Gastrocnemius medialis (tissue), 4 donors: Measurements from ENCODE around the gene AFDN. TPM values are rescaled to one million over a fixed set of nuclear protein-coding genes. Genes with fewer than 3 reads are reported as not detected.

ENCODE experiments used
- ATAC-seq, 2 donors: fragments of 150-250 bp; one replicate each; pipeline ENCODE4 v1.9.1; 2016
- DNase-seq, 2 donors: peaks; one replicate each; pipeline ENCODE4 v3.0.0-alpha.2; 2019
- H3K27ac ChIP-seq, 4 donors: fragments of 200-600 bp; sonication (generic); 1 replicate in 1 of 4; 2 replicates in 3 of 4; pipeline ENCODE4 v1.5.1; 2016 to 2018; ENCODE audit warnings: mild to moderate bottlenecking in 2 of 4, moderate library complexity in 1 of 4
- H3K27me3 ChIP-seq, 3 donors: fragments of 200-600 bp; sonication (generic) in 2 of 3; 1 replicate in 1 of 3; 2 replicates in 2 of 3; pipeline versions ENCODE4 v1.5.1 to v1.6.0; 2016 to 2019; ENCODE audit warnings: mild to moderate bottlenecking in 1 of 3, moderate library complexity in 1 of 3
- H3K36me3 ChIP-seq, 2 donors: fragments of 200-600 bp; sonication (generic) in 1 of 2; one replicate each; pipeline ENCODE4 v1.5.1; 2017 to 2018
- H3K4me1 ChIP-seq, 2 donors: fragments of 200-600 bp; sonication (generic) in 1 of 2; one replicate each; pipeline ENCODE4 v1.5.1; 2016 to 2017; ENCODE audit warnings: mild to moderate bottlenecking in 2 of 2
- H3K4me3 ChIP-seq, 4 donors: fragments of 200-600 bp; sonication (generic) in 3 of 4; 1 replicate in 1 of 4; 2 replicates in 3 of 4; pipeline ENCODE4 v1.5.1; 2016 to 2019; ENCODE audit warnings: mild to moderate bottlenecking in 2 of 4
- H3K9me3 ChIP-seq, 3 donors: fragments of 200-600 bp; sonication (generic) in 2 of 3; 1 replicate in 1 of 3; 2 replicates in 2 of 3; pipeline ENCODE4 v1.5.1; 2016 to 2019
- CTCF ChIP-seq, 5 experiments: fragments of 450-650 bp in 3 of 5; fragments of 200-600 bp in 2 of 5; sonication (generic) in 2 of 5; IDR thresholded peaks in 4 of 5; conservative IDR thresholded peaks in 1 of 5; 1 replicate in 4 of 5; 2 replicates in 1 of 5; pipeline ENCODE4 v1.5.1; 2016 to 2019; ENCODE audit warnings: antibody characterized with exemption in 5 of 5, mild to moderate bottlenecking in 3 of 5, moderate library complexity in 3 of 5
- POLR2A ChIP-seq, 2 donors: fragments of 450-650 bp; IDR thresholded peaks; one replicate each; pipeline ENCODE4 v1.6.1; 2017; ENCODE audit warnings: antibody characterized with exemption in 2 of 2, mild to moderate bottlenecking in 2 of 2, moderate library complexity in 2 of 2
- in situ Hi-C, 4 donors: fragments of 200-750 bp; cut with MboI; loops; one replicate each; pipeline versions ENCODE4 v1.15.0 to v1.8.0; 2017; ENCODE audit warnings: low sequenced_read_pairs in 4 of 4
- intact Hi-C: fragments of 100-400 bp; cut with DNase I; formaldehyde crosslinking; loops from one replicate; pipeline ENCODE4 v1.15.1; 2023; ENCODE audit warnings: low total_unique reads
- total RNA-seq, 4 donors: library from RNA; depleted of rRNA; stranded (reverse); fragments of >200 nt; gene quantifications; one replicate each; pipeline versions ENCODE4 v1.1.0 to v1.2.3, GENCODE V29; 2016

AFDN gene
- total RNA-seq, 4 donors from 2014 or later = 22.2 to 66.0 (median 30.0) TPM

- H3K36me3 ChIP-seq = no peaks in the 10 kb centered on the region
- no peak for DNase-seq
- H3K4me1 ChIP-seq = no peaks in the 10 kb centered on the region
- ATAC-seq = no peak
- no peak overlapping the region for H3K27ac ChIP-seq
- in situ Hi-C loops (no loop called here), intact Hi-C loops (no loop called here)
- peaks cover 0 to 10% (median 0%) of the 10 kb centered on the region in 3 donors for H3K9me3 ChIP-seq
- H3K4me3 ChIP-seq = no peak overlapping the region
- peaks cover 0 to 2% (median 0%) of the 10 kb centered on the region in 3 donors for H3K27me3 ChIP-seq
- TF ChIP-seq POLR2A (IDR thresholded peaks at IDR 0.05) (no peak), CTCF (IDR thresholded peaks at IDR 0.05 in 4 of 5, conservative IDR thresholded peaks at IDR 0.05 in 1 of 5) (no peak)
Measured at GRCh38 chr6:168013250-168013915, 186.7 kb downstream of the AFDN start.

- no peaks in the 10 kb centered on the region for H3K36me3 ChIP-seq
- in situ Hi-C loops (no loop called here), intact Hi-C loops (no loop called here)
- TF ChIP-seq POLR2A (IDR thresholded peaks at IDR 0.05) (no peak), CTCF (IDR thresholded peaks at IDR 0.05 in 4 of 5, conservative IDR thresholded peaks at IDR 0.05 in 1 of 5) (no peak)
- H3K27me3 ChIP-seq = peaks cover 0 to 2% (median 0%) of the 10 kb centered on the region in 3 donors
- H3K9me3 ChIP-seq = peaks cover 0 to 10% (median 0%) of the 10 kb centered on the region in 3 donors
- H3K4me3 ChIP-seq = no peak overlapping the region
- H3K4me1 ChIP-seq = no peaks in the 10 kb centered on the region
- H3K27ac ChIP-seq = peak overlapping the region in 1 of 4 donors; percentile 14
- no peak for ATAC-seq
- no peak for DNase-seq
Measured at GRCh38 chr6:168014428-168014827, 187.7 kb downstream of the AFDN start.

GRCh38 chr6:168015009-168015408, 188.3 kb downstream of the AFDN start:
- Histone ChIP-seq H3K4me3 (no peak overlapping the region), H3K4me1 (no peaks in the 10 kb centered on the region), H3K27me3 (peaks cover 0 to 2% (median 0%) of the 10 kb centered on the region in 3 donors), H3K9me3 (peaks cover 0 to 10% (median 0%) of the 10 kb centered on the region in 3 donors), H3K27ac (no peak overlapping the region), H3K36me3 (no peaks in the 10 kb centered on the region)
- no peak for TF ChIP-seq CTCF (IDR thresholded peaks at IDR 0.05 in 4 of 5, conservative IDR thresholded peaks at IDR 0.05 in 1 of 5)
- TF ChIP-seq POLR2A (IDR thresholded peaks at IDR 0.05) = no peak
- in situ Hi-C loops = no loop called here
- ATAC-seq (no peak), DNase-seq (no peak)
- intact Hi-C loops = no loop called here

- TF ChIP-seq CTCF (IDR thresholded peaks at IDR 0.05 in 4 of 5, conservative IDR thresholded peaks at IDR 0.05 in 1 of 5) = no peak
- TF ChIP-seq POLR2A (IDR thresholded peaks at IDR 0.05) = no peak
- Histone ChIP-seq H3K4me3 (no peak overlapping the region), H3K4me1 (no peaks in the 10 kb centered on the region), H3K36me3 (no peaks in the 10 kb centered on the region), H3K27ac (no peak overlapping the region), H3K9me3 (peaks cover 0 to 9% (median 0%) of the 10 kb centered on the region in 3 donors), H3K27me3 (peaks cover 0 to 2% (median 0%) of the 10 kb centered on the region in 3 donors)
- in situ Hi-C loops (no loop called here), intact Hi-C loops (no loop called here)
- DNase-seq (no peak), ATAC-seq (no peak)
Measured at GRCh38 chr6:168015482-168016175, 188.9 kb downstream of the AFDN start.
